ENCODE data around the gene RFX3.

Gene RFX3

GRCh38 chr9:3525836-3526164 is at the start of gene RFX3:
TSS of gene RFX3 (minus strand) at chr9:3526001. CDS start at chr9:3395588, 130,413 bp downstream.
- DNase-seq, result peak; percentile 83
- H3K27ac Mint-ChIP-seq, result peak within 1 kb of the TSS; percentile 100
- H3K4me3 Mint-ChIP-seq, result peak within 1 kb of the TSS; percentile 99
- peaks cover 2% of the 10 kb centered on the region for H3K27me3 Mint-ChIP-seq (ENCODE audit: low read depth, poor library complexity)
- peaks cover 25% of the 10 kb centered on the region for H3K36me3 Mint-ChIP-seq (ENCODE audit: low read depth)
- H3K4me1 Mint-ChIP-seq, result peaks cover 66% of the 10 kb centered on the region
- no peak for TF ChIP-seq CTCF (IDR thresholded peaks at IDR 0.05)
- H3K9me3 Mint-ChIP-seq, result peaks cover 4% of the 10 kb centered on the region

- no peaks in the 10 kb centered on the region for H3K4me1 Mint-ChIP-seq
- TF ChIP-seq CTCF (IDR thresholded peaks at IDR 0.05), result no peak
Measured at GRCh38 chr9:3571500-3571899, 45.7 kb upstream of the RFX3 start.

GRCh38 chr9:3569529-3569928 is 43.7 kb upstream of the RFX3 start:
- TF ChIP-seq CTCF (IDR thresholded peaks at IDR 0.05), result no peak
- Mint-ChIP-seq H3K9me3 (no peaks in the 10 kb centered on the region), H3K4me1 (no peaks in the 10 kb centered on the region), H3K36me3 (ENCODE audit: low read depth) (no peaks in the 10 kb centered on the region), H3K27ac (no peak overlapping the region), H3K27me3 (ENCODE audit: low read depth, poor library complexity) (peaks cover 3% of the 10 kb centered on the region), H3K4me3 (no peak overlapping the region)
- DNase-seq, result no peak

More at GRCh38 chr9:3571500-3571899, 45.7 kb upstream of the RFX3 start:
- H3K9me3 Mint-ChIP-seq, result no peaks in the 10 kb centered on the region
- H3K27me3 Mint-ChIP-seq (ENCODE audit: low read depth, poor library complexity), result peaks cover 3% of the 10 kb centered on the region
- H3K27ac Mint-ChIP-seq, result no peak overlapping the region
- H3K4me3 Mint-ChIP-seq, result no peak overlapping the region
- DNase-seq, result no peak
- H3K36me3 Mint-ChIP-seq (ENCODE audit: low read depth), result no peaks in the 10 kb centered on the region

GRCh38 chr9:3567988-3568387 is 42.2 kb upstream of the RFX3 start:
- peaks cover 2% of the 10 kb centered on the region for H3K27me3 Mint-ChIP-seq (ENCODE audit: low read depth, poor library complexity)
- no peak overlapping the region for H3K27ac Mint-ChIP-seq
- no peaks in the 10 kb centered on the region for H3K9me3 Mint-ChIP-seq
- no peaks in the 10 kb centered on the region for H3K36me3 Mint-ChIP-seq (ENCODE audit: low read depth)
- no peak overlapping the region for H3K4me3 Mint-ChIP-seq
- no peak for TF ChIP-seq CTCF (IDR thresholded peaks at IDR 0.05)
- no peak for DNase-seq
- no peaks in the 10 kb centered on the region for H3K4me1 Mint-ChIP-seq

GRCh38 chr9:3553076-3553765 is 27.4 kb upstream of the RFX3 start:
- no peak for TF ChIP-seq CTCF (IDR thresholded peaks at IDR 0.05)
- no peaks in the 10 kb centered on the region for H3K4me1 Mint-ChIP-seq
- no peak overlapping the region for H3K27ac Mint-ChIP-seq
- peaks cover 3% of the 10 kb centered on the region for H3K27me3 Mint-ChIP-seq (ENCODE audit: low read depth, poor library complexity)
- H3K36me3 Mint-ChIP-seq (ENCODE audit: low read depth), result peaks cover 52% of the 10 kb centered on the region
- H3K9me3 Mint-ChIP-seq, result peaks cover 13% of the 10 kb centered on the region
- DNase-seq, result no peak
- no peak overlapping the region for H3K4me3 Mint-ChIP-seq

- Mint-ChIP-seq H3K9me3 (no peaks in the 10 kb centered on the region), H3K4me3 (no peak overlapping the region), H3K4me1 (no peaks in the 10 kb centered on the region), H3K36me3 (ENCODE audit: low read depth) (peaks cover 22% of the 10 kb centered on the region), H3K27me3 (ENCODE audit: low read depth, poor library complexity) (no peaks in the 10 kb centered on the region), H3K27ac (no peak overlapping the region)
- no peak for TF ChIP-seq CTCF (IDR thresholded peaks at IDR 0.05)
- DNase-seq, result no peak
Measured at GRCh38 chr9:3549225-3549624, 23.4 kb upstream of the RFX3 start.
